Left colon (tissue), 2 donors: ENCODE data around the gene LINS1. TPM values are rescaled to one million over a fixed set of nuclear protein-coding genes. Genes with fewer than 3 reads are reported as not detected.

Experiments
- ATAC-seq: fragments of 200-7000 bp; cut with Tn5 transposase; one replicate; pipeline ENCODE4 v1.9.1; 2020; ENCODE audit warnings: mild to moderate bottlenecking, moderate library complexity
- DNase-seq, 2 donors: peaks; one replicate each; pipeline ENCODE4 v3.0.0-alpha.2; 2020
- intact Hi-C, 2 donors: fragments of 100-400 bp; cut with DNase I in 1 of 2; cut with micrococcal nuclease in 1 of 2; formaldehyde crosslinking; loops; one replicate each; pipeline versions ENCODE4 v1.11.2 to v1.14.0; 2022; cut with DNase I, micrococcal nuclease
- total RNA-seq, 2 donors: library from RNA; stranded (reverse); fragmentation: NEBNext Ultra II Directional; extraction: Animal tissue kit (Norgen Biotek cat#: 25700); gene quantifications; one replicate each; pipeline ENCODE4 v1.2.1, GENCODE V29; 2021
- donor health status: DM: no; HTN: no; CAD: no.
- donor health status: DM: yes; HTN: yes; CAD: no.

The LINS1 gene
- total RNA-seq, 2 donors from 2014 or later, result 20.0 to 22.7 TPM

DNA sequence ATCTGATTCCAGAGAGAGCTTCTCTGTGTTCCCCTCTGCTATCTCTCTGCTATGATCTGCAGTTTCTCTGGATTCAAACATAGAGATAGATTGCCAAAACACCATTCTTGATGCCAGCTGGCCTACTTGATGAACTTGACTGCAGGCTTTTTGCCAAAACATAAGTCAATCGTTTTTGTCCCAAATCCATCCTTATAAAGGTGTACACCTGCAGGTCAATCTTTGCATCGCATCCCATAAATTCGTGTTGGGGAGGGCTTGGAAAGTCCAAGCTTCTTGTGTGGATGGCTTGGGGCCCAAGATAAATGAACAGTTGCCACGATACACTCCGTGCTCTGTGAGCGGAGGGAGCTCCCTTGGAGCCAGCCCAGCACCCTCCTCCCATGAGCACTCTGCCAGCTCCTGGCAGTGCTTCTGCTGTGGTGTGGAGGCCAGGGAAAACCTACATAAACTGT, 75.9 kb downstream of the LINS1 start:
- DNase-seq (peak; percentile 11 to 72), ATAC-seq (no peak)
- intact Hi-C loops, result no loop called here

DNA sequence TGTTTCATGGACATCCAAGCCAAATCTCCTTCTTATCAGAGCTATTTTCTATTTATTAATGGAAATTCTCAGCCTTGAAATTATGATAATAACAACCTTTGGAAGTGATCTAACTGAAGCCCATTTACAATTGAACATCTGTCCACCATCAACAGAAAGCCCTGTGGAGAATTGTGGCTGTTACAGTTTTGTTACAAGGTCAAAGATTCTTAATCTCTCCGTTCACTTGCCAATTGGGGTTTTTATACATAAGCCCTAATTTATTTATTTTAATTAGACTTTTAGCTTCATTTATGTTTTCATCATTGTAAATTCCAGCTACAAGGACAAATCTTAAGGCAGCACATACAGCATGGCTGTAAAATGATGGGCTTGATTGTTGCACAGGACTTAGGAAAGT, 76.5 kb downstream of the LINS1 start:
- DNase-seq, result no peak
- intact Hi-C loops, result no loop called here
- ATAC-seq, result no peak

DNA sequence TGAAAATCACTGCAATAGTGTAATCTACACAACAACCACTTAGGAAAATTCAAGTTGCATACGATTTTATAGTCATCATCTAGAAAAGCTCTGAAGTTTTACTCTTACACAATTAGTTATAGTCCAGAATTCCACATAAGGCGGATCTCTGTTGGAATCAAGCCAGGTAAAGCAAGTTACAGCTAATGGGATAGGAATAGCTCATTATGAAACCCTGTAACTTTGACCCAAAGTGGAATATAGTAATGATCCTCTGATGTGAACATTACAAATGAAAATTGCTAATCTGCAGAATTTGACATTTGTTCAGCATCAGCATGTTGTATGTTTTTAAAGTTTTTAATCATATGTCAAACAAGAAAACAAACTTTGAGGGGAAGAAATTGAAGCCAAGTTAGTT, 77.7 kb downstream of the LINS1 start:
- DNase-seq (no peak), ATAC-seq (no peak)
- intact Hi-C loops, result no loop called here

DNA sequence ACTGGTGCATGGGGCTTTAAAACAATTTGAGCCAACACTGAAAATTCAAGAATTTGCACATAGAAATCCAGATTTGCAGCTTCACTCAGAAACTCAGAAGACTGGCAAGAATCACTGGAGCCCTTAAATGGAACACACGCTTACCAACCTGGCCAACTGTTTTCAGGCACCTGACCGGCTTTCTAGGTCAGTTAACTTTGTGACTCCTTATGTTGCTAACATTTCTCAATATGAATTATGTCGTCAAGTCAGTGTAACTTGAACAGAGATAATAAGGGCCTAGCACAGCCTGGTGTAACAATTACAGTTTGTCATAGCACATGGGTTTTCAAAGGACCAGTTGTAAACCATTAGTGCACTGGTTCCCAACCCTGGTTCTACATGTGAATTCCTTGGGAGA, 80.1 kb downstream of the LINS1 start:
- intact Hi-C loops, result no loop called here
- no peak for ATAC-seq

DNA sequence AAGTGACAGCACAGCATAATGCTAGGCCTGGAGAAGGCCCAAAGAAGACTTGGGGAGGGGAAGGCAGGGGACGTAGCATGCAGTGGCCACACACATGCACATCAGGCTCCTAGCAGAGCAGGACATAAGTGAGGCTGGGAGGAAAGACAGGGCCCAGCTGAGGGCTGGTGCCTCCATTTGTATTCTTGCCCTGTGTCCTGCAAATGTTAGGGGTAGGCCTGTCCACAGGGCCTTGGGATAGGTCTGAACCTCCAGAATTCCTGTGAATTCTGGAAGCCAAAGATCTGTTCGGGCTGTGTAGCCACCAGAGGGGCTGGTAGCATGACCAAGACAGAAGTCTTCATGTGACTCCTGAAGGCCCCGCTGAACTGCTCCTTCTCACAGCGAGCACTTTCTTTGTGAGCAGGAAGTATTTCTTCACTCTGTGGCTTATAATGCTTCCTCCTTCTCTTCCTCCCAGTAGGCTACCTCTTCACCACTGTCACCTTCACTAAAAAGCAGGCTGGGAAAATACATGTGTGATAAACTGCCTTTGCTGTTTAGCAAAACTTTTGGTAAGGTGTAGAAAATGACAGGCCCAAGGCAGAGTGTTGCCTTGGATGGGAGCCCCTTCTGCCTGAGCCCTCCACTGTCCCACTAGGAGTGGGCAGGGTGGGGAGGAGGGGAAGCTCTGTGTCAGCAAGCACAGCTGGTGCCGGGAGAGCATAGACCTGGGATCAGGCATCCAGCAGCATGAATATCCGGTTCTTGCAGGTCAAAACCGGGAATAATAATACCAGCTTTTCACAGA, 81.7 kb downstream of the LINS1 start:
- ATAC-seq, result no peak
- intact Hi-C loops, result no loop called here
- no peak for DNase-seq

More for the DNA sequence above, 80.1 kb downstream of the LINS1 start:
- no peak for DNase-seq

DNA sequence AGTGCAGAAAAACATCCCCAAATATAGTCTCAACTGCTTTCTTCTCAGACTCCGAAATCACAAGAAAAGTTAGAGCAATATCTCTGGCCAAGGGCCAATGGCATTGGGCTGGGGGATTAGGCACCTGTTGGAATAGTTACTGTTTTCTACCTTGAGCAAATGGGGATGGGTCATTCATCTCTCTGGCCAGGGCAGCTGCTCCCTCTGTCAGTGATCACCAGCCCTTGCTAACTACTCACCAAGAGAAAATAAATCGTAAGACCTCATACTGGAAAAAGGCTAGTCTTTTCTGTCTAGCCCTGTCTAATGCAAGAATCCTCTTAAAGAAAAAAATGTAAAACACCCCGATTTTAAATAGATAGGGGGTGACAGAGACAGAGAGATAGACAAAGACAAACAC, 84.1 kb downstream of the LINS1 start:
- ATAC-seq (no peak), DNase-seq (no peak)
- intact Hi-C loops, result no loop called here

Other genes with a start within 250 kb of the LINS1 start
- not detected for gene CERS3, start 73.2 kb downstream of the LINS1 start, total RNA-seq
- 10 to 100 TPM; 26.7 to 26.8 TPM for gene ASB7, start 405 bp upstream of the LINS1 start, total RNA-seq